MV-4-11 (cell line): ENCODE measurements around the gene GOLGA7B.

ENCODE experiments used
- DNase-seq: peaks from one replicate; lab custom pipeline; 2025; lab: John Stamatoyannopoulos, UW

Gene GOLGA7B

GRCh38 chr10:97849687-97850402 lies at the start of gene GOLGA7B:
Gene GOLGA7B, plus strand, starts transcription at chr10:97849843. Its CDS starts 461 bp downstream, at chr10:97850304.
- DNase-seq, result no peak

DNA sequence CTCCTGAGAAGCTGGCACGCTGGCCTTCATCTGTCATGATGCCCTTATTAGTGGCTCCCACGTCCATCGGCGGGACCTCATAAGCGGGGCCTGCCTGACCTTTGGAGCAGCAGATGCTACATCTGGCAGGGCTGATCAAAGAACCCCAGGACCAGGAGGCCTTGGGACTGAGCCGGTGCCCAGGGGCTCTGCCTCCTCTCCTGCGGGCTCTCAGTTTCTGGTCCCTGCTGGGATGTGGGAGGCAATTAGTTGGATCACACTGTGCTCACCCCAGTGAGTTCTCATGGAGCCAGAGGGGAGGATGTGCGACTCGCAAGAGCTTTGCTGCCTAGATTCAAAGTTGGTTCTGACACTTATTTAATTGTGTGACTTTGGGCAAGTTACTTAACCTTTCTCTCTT lies 49.2 kb upstream of the GOLGA7B start:
- no peak for DNase-seq

GRCh38 chr10:97801422-97801821 lies 48.2 kb upstream of the GOLGA7B start:
- DNase-seq, result no peak

DNA sequence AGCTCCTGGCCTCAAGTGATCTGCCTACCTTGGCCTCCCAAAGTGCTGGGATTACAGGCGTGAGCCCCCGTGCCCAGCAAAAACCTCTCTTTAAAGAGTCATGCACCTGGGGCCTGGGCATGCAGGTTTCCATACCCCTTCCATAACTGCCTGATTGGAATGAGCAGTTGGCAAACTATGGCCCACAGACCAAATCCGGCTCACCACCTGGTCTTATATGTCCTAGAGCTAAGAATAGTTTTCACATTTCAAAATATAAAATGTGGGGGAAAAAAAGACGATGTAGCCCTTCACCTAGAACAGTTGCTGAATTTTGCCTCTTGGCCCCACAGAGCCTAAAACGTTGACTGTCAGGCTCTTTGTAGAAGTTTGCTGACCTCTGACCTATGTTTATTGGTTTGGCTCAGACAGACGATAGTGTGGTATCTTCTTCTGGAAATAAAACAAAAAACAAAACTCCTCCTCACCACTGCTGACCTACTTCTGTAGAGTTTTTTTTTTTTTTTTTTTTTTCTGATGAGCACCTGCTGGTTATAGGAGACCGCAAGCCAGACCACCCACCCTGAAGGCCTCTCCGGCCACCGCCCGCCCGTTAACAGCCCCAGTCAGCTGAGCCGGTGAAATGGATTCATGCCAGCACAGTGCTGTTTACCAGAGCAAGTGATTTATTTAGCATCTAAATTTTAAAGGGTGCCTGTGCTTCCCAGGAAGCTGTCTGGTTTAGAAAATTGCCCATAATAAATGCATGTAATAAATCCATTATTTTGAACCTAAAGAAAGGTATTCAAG lies 44.4 kb upstream of the GOLGA7B start:
- DNase-seq, result no peak

DNA sequence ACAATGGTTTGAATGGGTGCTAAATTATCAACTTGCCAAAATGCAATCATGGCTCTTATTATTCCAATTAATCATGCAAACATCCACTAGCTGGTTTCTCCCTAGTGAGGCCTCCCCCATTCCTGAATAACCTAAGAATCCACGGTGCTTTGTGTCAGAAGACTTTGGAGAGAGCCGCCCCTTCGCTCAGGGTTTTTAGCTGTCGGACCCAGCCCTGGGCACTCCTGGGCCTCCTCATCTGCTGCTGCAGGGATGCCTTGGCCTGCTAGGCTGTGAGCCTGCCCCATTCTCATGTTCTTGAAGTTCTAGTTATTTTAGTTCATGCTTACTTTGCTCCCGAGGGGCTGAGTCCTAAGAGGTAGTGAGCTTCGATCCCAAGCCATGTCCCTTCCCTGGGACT lies 43.7 kb upstream of the GOLGA7B start:
- DNase-seq, result no peak

- DNase-seq, result peak; percentile 19
These were observed 39.2 kb upstream of the GOLGA7B start for GRCh38 chr10:97810446-97810845.

DNA sequence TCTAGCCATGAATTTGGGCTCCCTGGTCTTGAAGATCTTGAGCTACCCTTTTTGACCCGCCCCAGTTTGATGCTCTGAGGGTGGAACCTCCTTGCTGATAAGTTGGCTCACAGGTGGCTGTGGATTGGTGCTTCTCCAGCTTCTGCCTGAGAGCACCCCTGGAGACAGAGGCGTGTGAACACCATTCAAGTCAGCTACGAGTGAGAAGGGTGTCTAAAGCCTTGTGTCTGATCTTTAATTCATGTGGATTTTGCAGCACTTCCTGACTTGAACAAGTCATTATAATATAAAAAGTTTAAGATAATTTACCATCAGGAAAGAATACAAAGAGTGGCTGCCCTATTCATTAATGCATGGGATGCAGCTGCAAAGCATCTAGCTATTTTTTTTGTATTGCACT lies 37.7 kb upstream of the GOLGA7B start:
- no peak for DNase-seq

GRCh38 chr10:97812696-97813095 lies 36.9 kb upstream of the GOLGA7B start:
- DNase-seq, result no peak

GRCh38 chr10:97813311-97813710 lies 36.3 kb upstream of the GOLGA7B start:
- DNase-seq, result no peak

DNA sequence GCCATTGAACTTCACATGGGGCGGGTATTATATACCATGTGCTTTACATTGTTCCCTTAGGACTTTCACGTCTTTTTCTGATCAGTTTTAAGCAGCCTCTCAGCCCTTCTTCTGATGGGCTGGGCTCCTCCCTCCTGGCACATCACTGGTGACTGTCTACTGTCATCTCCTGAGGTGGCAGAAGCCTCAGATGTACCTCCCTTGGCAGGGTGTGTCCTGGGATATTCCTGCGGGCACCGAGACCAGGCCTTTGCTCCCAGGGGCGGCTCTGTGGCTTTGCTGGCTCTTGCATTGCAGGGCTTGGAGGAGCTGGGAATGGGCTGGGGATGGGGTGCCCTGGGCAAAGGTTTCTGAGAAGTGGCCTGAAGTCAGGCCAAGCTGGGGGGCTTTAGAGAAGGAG lies 34.6 kb upstream of the GOLGA7B start:
- DNase-seq, result no peak

DNA sequence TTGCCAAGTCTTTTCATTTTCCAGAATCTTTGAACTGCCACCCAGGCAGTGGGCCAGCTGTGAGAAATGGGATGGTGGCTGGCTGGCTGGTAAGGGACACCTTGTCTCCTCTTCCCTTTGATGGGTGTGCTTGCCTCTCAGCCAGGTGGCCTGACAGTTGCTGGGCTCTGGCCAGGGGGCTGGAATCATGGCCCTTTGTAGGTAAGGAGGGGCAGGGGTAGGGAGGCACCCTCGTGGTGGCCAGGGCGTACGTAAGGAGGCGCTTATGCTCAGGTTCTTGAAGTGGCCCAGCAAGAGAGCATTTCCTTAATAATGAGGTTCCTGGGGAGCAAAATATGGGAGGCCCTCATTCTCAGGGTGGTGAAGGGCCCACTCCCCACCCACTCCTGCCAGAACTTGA lies 33.0 kb upstream of the GOLGA7B start:
- no peak for DNase-seq

GRCh38 chr10:97818572-97818971 lies 31.1 kb upstream of the GOLGA7B start:
- no peak for DNase-seq

GRCh38 chr10:97820096-97820704 lies 29.4 kb upstream of the GOLGA7B start:
- DNase-seq, result no peak

GRCh38 chr10:97821308-97822038 lies 28.2 kb upstream of the GOLGA7B start:
- DNase-seq, result no peak

DNA sequence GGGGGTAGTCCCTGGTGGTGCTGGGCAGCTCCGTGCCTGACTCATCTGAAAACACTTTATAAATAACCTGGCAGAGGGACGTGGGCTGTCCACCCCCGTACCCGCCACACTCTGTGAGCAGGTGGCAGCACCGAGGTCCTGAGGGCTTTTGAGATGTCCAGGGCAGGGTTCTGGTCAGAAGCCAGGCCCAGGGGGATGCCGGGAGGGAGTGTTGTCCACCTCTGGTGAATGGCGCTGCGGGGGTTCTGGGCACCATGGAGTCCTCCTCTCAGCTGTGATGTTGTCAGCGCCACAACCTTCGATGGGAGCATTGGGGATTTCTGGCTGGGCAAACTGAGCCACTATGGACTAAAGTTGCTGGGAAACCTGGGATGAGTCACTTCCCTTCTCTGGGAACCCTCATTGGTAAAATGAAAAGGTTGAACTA lies 27.4 kb upstream of the GOLGA7B start:
- DNase-seq, result no peak

- DNase-seq, result no peak
These were observed 25.9 kb upstream of the GOLGA7B start for GRCh38 chr10:97823734-97824133.

GRCh38 chr10:97825020-97825760 lies 24.5 kb upstream of the GOLGA7B start:
- DNase-seq, result no peak

GRCh38 chr10:97826892-97827291 lies 22.8 kb upstream of the GOLGA7B start:
- DNase-seq, result no peak

DNA sequence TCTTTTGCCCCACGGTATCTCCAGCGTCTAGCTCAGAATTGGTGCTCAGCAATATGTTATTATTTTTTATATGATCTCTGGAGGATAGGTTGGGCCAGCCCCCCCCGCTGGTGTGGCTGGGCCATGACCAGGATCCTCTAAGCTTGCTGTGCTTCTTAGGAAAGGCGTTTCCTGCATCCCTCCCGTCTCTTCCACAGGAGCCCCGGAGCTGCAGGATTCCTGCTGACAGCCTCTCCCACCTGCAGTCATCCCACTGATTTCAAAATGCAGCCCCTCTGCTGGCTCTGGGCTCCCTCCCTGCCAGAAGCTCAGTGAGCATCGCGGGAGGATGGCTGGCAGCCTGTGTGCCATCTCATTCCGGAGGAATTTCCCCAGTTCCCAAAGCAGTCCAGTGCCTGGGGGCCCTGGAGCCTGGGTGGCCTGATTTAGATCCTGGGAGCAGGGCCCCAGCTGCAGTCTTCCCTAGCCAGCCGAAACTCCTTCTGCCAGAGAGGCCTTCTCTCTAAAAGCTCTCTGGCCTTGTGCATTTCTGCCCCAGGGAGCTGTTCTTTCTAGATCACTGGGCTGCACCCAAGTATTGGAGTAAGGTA lies 21.8 kb upstream of the GOLGA7B start:
- no peak for DNase-seq

GRCh38 chr10:97828721-97829120 lies 20.9 kb upstream of the GOLGA7B start:
- DNase-seq, result no peak

DNA sequence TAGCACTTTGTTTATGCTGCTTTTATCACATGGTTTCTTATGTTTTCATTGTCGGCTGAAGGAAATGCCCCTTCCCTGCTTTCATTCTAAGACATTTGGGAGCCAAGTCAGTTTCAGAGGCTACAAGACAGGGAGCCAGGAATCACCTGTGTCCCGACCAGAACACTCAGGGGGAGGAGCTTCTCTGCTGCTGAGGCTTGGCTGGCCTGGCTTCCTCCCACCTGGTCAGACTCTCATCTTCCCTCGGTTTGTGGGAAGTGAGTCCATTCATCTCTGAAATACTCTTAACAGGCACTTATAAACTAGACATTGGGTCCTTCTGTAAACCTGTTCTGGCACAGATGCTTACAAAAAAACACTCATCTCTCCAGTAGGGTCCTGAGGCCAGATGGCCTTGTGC lies 19.6 kb upstream of the GOLGA7B start:
- no peak for DNase-seq
